Fibroblast of pulmonary artery (primary cell): ENCODE measurements around the gene XAGE1A.
"Not testable (repeated sequence)": the region's sequence is repeated elsewhere in the genome, so short reads cannot be mapped to it uniquely, and the experiment has no call there.

Experiments
- DNase-seq: peaks from one replicate; pipeline ENCODE4 v3.0.0-alpha.2; 2010; ENCODE audit warnings: low read depth
- H3K4me3 ChIP-seq: replicated peaks from 2 replicates; pipeline ENCODE4 v1.5.1; 2011; ENCODE audit warnings: low read depth, mild to moderate bottlenecking, control low read depth, low read length, moderate library complexity
- TF ChIP-seq, protein P1 (sequence below): IDR thresholded peaks from 2 replicates; pipeline ENCODE4 v1.5.1; 2011; ENCODE audit warnings: mild to moderate bottlenecking, control low read depth, low read length, inconsistent platforms; ENCODE audit errors: missing control alignments

XAGE1A gene

DNA sequence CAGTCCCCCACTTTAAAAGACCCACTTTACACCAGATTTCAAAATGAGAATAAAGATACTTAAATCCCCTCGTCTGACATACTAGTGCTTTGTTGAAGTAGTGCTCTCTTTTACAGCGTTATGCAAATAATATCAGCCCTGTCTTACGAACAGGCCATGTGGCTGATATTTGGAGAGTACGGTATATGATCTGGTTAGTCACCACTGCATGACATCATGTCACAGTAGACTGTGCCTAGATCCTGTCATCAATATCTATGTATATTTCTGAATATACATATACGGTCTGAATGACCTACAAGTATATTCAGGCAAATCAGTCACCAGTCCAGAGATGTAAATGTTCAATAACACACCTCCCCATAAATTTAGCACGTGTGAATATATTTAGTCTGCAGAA is 46.7 kb downstream of the XAGE1A start:
- TF ChIP-seq, protein P1, sequence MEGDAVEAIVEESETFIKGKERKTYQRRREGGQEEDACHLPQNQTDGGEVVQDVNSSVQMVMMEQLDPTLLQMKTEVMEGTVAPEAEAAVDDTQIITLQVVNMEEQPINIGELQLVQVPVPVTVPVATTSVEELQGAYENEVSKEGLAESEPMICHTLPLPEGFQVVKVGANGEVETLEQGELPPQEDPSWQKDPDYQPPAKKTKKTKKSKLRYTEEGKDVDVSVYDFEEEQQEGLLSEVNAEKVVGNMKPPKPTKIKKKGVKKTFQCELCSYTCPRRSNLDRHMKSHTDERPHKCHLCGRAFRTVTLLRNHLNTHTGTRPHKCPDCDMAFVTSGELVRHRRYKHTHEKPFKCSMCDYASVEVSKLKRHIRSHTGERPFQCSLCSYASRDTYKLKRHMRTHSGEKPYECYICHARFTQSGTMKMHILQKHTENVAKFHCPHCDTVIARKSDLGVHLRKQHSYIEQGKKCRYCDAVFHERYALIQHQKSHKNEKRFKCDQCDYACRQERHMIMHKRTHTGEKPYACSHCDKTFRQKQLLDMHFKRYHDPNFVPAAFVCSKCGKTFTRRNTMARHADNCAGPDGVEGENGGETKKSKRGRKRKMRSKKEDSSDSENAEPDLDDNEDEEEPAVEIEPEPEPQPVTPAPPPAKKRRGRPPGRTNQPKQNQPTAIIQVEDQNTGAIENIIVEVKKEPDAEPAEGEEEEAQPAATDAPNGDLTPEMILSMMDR = no peak
- no peak overlapping the region for H3K4me3 ChIP-seq
- no peak for DNase-seq

DNA sequence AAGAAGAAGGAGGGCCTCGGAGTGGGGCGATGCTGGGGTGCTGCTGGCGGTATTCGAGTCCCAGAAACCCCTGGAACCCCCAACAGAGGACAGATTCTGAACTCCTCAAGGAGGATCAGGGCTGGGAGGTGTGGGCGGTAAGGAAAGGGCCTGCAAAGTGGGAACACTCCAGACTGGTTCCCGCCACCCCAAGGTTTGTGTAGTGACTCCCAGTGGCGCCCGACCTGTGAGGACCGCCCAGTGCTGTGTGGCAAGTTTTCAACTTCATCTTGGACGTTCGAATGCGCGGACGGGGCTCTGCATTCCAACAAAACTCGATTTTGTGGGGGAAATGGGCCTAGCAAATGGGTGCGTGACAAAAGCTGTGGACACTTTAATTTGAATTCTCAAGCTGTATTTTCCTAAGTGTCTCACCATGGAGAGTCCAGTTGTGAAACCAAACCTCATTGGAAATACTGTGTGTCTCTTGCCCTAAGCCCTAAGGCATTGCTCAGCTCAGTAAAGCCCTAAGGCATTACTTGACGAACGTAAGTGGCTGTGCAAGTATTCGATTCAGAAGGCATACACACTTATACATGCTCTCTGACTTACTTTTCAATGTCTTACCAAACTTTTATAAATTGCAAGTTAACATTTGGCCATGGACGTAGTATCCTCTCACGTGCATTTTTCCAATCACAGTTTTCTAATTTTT is 48.7 kb downstream of the XAGE1A start:
- no peak for DNase-seq
- TF ChIP-seq, protein P1 = no peak
- no peak overlapping the region for H3K4me3 ChIP-seq

DNA sequence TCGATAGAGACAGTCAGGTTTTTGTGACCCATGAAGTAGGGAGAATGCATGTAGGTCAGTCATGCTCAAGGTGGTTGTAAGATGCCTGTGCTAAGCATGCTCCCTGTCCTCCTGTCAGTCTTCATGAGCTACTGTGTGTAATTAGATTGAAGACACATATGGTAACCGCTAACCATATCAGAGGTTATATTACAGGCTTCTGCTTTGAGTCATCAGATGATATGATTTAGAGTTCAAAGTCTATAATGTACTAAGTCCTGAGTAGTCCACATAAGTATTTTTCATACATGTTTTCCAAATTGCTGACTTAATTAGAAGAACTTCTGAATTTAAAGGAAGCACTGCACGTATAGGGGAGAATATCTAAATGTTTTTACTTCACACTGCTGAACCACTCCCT is 53.2 kb downstream of the XAGE1A start:
- H3K4me3 ChIP-seq, DNase-seq: not testable (repeated sequence)
